Mucosa of descending colon (tissue), 3 donors: ENCODE data around the gene SSH2. TPM values are rescaled to one million over a fixed set of nuclear protein-coding genes. Genes with fewer than 3 reads are reported as not detected.

Experiments
- ATAC-seq: fragments of 200-7000 bp; cut with Tn5 transposase; one replicate; pipeline ENCODE4 v1.9.1; 2020; ENCODE audit warnings: mild to moderate bottlenecking, moderate library complexity
- DNase-seq, 3 donors: peaks; one replicate each; pipeline ENCODE4 v3.0.0-alpha.2; 2020
- H3K36me3 ChIP-seq: fragments of 200-600 bp; one replicate; pipeline ENCODE4 v1.8.0; 2021; ENCODE audit warnings: low read depth, mild to moderate bottlenecking
- H3K4me1 ChIP-seq: fragments of 200-600 bp; one replicate; pipeline ENCODE4 v1.8.0; 2021; ENCODE audit warnings: low read depth, mild to moderate bottlenecking
- H3K4me3 ChIP-seq: fragments of 200-600 bp; one replicate; pipeline ENCODE4 v1.8.0; 2021; ENCODE audit warnings: mild to moderate bottlenecking
- H3K9me3 ChIP-seq: fragments of 200-600 bp; one replicate; pipeline ENCODE4 v1.8.0; 2021; ENCODE audit warnings: mild to moderate bottlenecking
- intact Hi-C, 2 donors: fragments of 100-400 bp; cut with DNase I in 1 of 2; cut with micrococcal nuclease in 1 of 2; formaldehyde crosslinking; loops; one replicate each; pipeline versions ENCODE4 v1.11.0 to v1.11.1; 2022; cut with DNase I, micrococcal nuclease
- total RNA-seq, 3 donors: library from RNA; stranded (reverse); fragmentation: NEBNext Ultra II Directional in 2 of 3; extraction: Animal tissue kit (Norgen Biotek cat#: 25700) in 2 of 3; gene quantifications; one replicate each; pipeline versions ENCODE4 v1.2.1 to v1.2.4, GENCODE V29; 2021 to 2023
- TF ChIP-seq, protein P1 (sequence below): fragments of 200-600 bp; IDR thresholded peaks from one replicate; pipeline ENCODE4 v1.8.0; 2022; ENCODE audit warnings: antibody characterized with exemption, mild to moderate bottlenecking
- donor health status: DM: no; HTN: no; CAD: no; lungs with moderate emphysema.
- donor health status: DM: no; HTN: no; CAD: no.
- donor health status: DM: no; HTN: yes; CAD: no.

The SSH2 gene
- total RNA-seq, 3 donors from 2014 or later = 32.1 to 47.8 (median 40.8) TPM

GRCh38 chr17:29927546-29927945 lies 2.5 kb downstream of the SSH2 start:
- ATAC-seq (no peak), DNase-seq (no peak)
- Histone ChIP-seq H3K4me3 (no peak overlapping the region), H3K9me3 (no peaks in the 10 kb centered on the region), H3K4me1 (peaks cover 18% of the 10 kb centered on the region), H3K36me3 (no peaks in the 10 kb centered on the region)
- TF ChIP-seq, protein P1, sequence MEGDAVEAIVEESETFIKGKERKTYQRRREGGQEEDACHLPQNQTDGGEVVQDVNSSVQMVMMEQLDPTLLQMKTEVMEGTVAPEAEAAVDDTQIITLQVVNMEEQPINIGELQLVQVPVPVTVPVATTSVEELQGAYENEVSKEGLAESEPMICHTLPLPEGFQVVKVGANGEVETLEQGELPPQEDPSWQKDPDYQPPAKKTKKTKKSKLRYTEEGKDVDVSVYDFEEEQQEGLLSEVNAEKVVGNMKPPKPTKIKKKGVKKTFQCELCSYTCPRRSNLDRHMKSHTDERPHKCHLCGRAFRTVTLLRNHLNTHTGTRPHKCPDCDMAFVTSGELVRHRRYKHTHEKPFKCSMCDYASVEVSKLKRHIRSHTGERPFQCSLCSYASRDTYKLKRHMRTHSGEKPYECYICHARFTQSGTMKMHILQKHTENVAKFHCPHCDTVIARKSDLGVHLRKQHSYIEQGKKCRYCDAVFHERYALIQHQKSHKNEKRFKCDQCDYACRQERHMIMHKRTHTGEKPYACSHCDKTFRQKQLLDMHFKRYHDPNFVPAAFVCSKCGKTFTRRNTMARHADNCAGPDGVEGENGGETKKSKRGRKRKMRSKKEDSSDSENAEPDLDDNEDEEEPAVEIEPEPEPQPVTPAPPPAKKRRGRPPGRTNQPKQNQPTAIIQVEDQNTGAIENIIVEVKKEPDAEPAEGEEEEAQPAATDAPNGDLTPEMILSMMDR = no peak
- intact Hi-C loops = no loop called here

DNA sequence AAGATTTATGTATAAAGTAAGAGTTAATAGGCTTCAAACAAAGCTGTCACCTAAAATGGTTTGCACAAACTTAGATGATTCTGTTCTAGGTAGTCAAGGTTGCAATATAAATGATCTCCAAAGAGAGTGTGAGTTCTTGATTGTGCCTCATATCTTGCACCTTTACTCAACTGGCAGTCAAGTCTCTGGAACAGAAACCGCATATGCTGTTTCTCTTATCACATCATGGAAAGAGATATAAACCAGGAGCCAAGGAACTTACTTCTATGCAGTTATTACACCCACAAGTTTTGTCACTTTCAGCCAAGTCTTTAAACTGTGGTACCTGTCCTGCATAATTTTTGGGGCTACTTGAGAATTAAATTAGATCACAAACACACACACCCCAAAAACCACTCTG lies 5.2 kb downstream of the SSH2 start:
- intact Hi-C loops = no loop called here
- Histone ChIP-seq H3K4me3 (no peak overlapping the region), H3K4me1 (peaks cover 15% of the 10 kb centered on the region), H3K36me3 (no peaks in the 10 kb centered on the region), H3K9me3 (no peaks in the 10 kb centered on the region)
- DNase-seq (no peak), ATAC-seq (no peak)
- TF ChIP-seq, protein P1 = no peak

DNA sequence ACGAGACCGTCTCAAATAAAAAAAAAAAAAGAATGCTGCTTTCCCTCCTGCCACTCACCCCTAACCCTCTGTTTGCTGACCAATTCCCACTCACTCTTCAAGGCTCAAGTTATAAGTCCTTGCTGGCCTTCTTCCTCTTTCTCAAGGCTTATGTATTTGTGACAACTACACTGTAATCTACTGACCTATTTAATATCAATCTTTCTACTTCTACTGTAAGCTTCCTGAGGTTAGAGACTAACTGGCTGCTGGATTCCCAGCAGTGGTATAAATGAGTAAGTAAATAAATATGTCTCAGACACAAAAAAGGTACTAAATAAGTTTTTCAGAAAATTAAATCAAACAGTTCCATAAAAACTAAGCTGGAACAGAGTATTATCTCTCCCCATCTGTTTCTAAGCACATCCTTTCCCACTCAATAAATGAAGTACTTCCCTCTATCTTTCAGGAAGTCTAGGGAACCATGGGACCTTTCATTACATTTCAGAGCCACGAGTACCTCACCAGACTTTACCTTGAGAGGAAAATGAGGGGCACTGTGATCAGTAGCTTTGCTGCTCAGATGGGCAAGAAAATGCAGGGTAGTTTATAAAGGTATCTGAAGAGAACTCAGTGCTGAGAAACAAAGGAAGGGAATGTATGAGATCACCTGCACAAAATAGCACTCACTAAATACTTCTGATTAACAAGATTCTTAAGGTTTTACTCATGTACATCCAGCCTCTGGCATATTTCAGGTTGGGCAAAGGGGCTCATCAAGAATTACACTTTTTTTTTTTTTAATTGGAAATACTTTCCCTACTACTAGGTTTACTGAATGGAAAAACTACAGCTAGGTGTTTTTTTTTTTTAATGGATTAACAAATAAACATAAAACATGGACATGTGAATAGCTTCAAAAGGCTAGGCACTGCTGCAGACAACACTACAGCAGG lies 10.8 kb downstream of the SSH2 start:
- no peaks in the 10 kb centered on the region for H3K36me3 ChIP-seq
- intact Hi-C loops = no loop called here
- no peaks in the 10 kb centered on the region for H3K9me3 ChIP-seq
- DNase-seq = no peak
- ATAC-seq = no peak
- TF ChIP-seq, protein P1 = no peak
- H3K4me1 ChIP-seq = no peaks in the 10 kb centered on the region
- no peak overlapping the region for H3K4me3 ChIP-seq

DNA sequence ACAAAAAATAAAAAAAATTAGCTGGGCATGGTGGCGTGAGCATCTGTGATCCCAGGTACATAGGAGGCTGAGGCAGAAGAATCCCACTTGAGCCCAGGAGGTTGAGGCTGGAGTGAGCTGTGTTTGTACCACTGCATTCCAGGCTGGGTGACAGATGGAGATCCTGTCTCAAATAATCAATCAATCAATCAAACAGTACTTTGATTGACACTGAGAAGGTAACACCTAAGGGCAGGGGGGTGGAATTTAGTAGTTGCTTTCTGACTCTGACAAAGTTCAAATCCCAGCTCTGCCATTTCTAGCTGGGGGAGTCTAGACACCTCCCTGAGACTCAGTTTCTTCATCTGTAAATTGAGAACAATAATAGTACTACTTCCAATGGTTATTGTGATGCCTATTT lies 12.0 kb downstream of the SSH2 start:
- H3K36me3 ChIP-seq = no peaks in the 10 kb centered on the region
- H3K9me3 ChIP-seq = no peaks in the 10 kb centered on the region
- H3K4me3 ChIP-seq = no peak overlapping the region
- intact Hi-C loops = no loop called here
- no peak for DNase-seq
- no peak for ATAC-seq
- TF ChIP-seq, protein P1 = no peak
- no peaks in the 10 kb centered on the region for H3K4me1 ChIP-seq

DNA sequence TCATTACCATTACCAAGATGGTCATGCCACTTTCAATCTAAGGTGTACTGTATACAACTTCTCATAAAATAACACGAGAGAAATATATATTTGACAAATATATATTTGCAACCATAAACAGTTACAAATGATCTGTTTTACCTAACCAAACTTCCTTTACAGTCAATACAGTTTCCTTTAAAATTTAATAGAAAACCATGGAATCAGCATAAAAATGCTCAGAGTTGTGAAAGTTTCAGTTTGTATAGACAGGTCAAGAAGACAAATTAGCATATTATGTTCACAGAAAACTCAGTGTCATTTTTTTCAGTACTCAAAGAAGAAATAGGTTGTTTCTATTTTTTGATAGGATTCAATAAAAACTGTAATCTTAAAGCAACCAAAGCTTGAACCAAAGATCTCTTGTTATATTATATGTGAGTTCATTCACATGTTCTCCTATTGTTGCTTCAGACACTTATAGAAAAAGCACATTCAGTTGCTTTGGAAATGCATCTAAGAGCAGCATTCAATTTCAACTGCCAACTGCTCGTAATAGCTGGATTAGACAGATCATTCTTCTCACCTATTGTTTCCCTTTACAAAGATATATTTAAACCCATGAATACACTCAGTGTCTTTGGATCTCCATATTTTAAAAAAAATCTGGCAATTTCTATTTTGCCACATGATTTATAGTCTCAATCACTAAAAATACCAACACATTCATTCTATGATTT lies 15.1 kb downstream of the SSH2 start:
- H3K9me3 ChIP-seq = no peaks in the 10 kb centered on the region
- intact Hi-C loops = no loop called here
- H3K4me3 ChIP-seq = no peak overlapping the region
- H3K4me1 ChIP-seq = no peaks in the 10 kb centered on the region
- no peaks in the 10 kb centered on the region for H3K36me3 ChIP-seq
- ATAC-seq = no peak
- DNase-seq = no peak
- TF ChIP-seq, protein P1 = no peak
